Neural progenitor cell (in vitro differentiated cells): ENCODE data around the gene CHERP. TPM values are rescaled to one million over a fixed set of nuclear protein-coding genes. Genes with fewer than 3 reads are reported as not detected.

Experiments
- DNase-seq: peaks from one replicate; pipeline ENCODE4 v3.0.0-alpha.2; 2016; ENCODE audit warnings: low spot score
- H2AFZ ChIP-seq: fragments of 200-600 bp; sonication (generic); replicated peaks from 2 replicates; pipeline ENCODE4 v1.6.1; 2016; ENCODE audit warnings: antibody characterized with exemption
- H3F3A ChIP-seq: fragments of 200-600 bp; sonication (generic); 2 replicates; pipeline ENCODE4 v1.6.1; 2016; ENCODE audit warnings: antibody characterized with exemption, low read depth
- H3K27ac ChIP-seq: fragments of 200-600 bp; sonication (generic); 2 replicates; pipeline ENCODE4 v1.5.1; 2016; ENCODE audit warnings: mild to moderate bottlenecking
- H3K27me3 ChIP-seq: fragments of 200-600 bp; sonication (generic); 2 replicates; pipeline ENCODE4 v1.6.1; 2016; ENCODE audit warnings: mild to moderate bottlenecking, moderate library complexity
- H3K36me3 ChIP-seq: fragments of 200-600 bp; sonication (generic); 2 replicates; pipeline ENCODE4 v1.5.1; 2016
- H3K4me1 ChIP-seq: fragments of 200-600 bp; sonication (generic); 2 replicates; pipeline ENCODE4 v1.6.1; 2016; ENCODE audit warnings: mixed run types
- H3K4me2 ChIP-seq: fragments of 200-600 bp; sonication (generic); 2 replicates; pipeline ENCODE4 v1.6.1; 2016
- H3K4me3 ChIP-seq: fragments of 200-600 bp; sonication (generic); 2 replicates; pipeline ENCODE4 v1.5.1; 2016
- H3K79me2 ChIP-seq: fragments of 200-600 bp; sonication (generic); 2 replicates; pipeline ENCODE4 v1.6.1; 2016; ENCODE audit warnings: low read depth
- H3K9ac ChIP-seq: fragments of 200-600 bp; sonication (generic); 2 replicates; pipeline ENCODE4 v1.6.1; 2016
- H3K9me3 ChIP-seq: fragments of 200-600 bp; sonication (generic); 2 replicates; pipeline ENCODE4 v1.5.1; 2016; ENCODE audit warnings: low read depth
- H4K20me1 ChIP-seq: fragments of 200-600 bp; sonication (generic); 2 replicates; pipeline ENCODE4 v1.6.1; 2016; ENCODE audit warnings: low read depth
- H3K27ac Mint-ChIP-seq: 3 replicates; pipeline ENCODE4 v1.8.0; 2021; ENCODE audit warnings: mixed read lengths
- H3K27me3 Mint-ChIP-seq: 2 replicates; pipeline ENCODE4 v1.8.0; 2022; ENCODE audit warnings: low read depth, mild to moderate bottlenecking, inconsistent platforms, moderate library complexity, mixed read lengths; ENCODE audit not compliant: insufficient read depth
- H3K36me3 Mint-ChIP-seq: 3 replicates; pipeline ENCODE4 v1.8.0; 2021; ENCODE audit warnings: mixed read lengths
- H3K4me1 Mint-ChIP-seq: 3 replicates; pipeline ENCODE4 v1.8.0; 2021; ENCODE audit warnings: mixed read lengths
- H3K4me3 Mint-ChIP-seq: 3 replicates; pipeline ENCODE4 v1.8.0; 2021; ENCODE audit warnings: mild to moderate bottlenecking, moderate library complexity, mixed read lengths
- H3K9me3 Mint-ChIP-seq: 3 replicates; pipeline ENCODE4 v1.8.0; 2020; ENCODE audit warnings: mixed read lengths
- CTCF ChIP-seq: fragments of 200-600 bp; sonication (generic); IDR thresholded peaks from 2 replicates; pipeline ENCODE4 v1.5.1; 2017; ENCODE audit warnings: antibody characterized with exemption, mild to moderate bottlenecking
- EZH2 ChIP-seq: fragments of 200-600 bp; sonication (generic); IDR thresholded peaks from 2 replicates; pipeline ENCODE4 v1.6.1; 2017; ENCODE audit warnings: antibody characterized with exemption, mild to moderate bottlenecking, moderate library complexity
- EZH2phosphoT487 ChIP-seq: fragments of 200-600 bp; sonication (generic); IDR thresholded peaks from 2 replicates; pipeline ENCODE4 v1.6.1; 2017; ENCODE audit warnings: antibody characterized with exemption
- total RNA-seq: library from RNA; depleted of rRNA; stranded (reverse); fragments of >200 nt; gene quantifications from 2 replicates; pipeline ENCODE4 v1.2.3, GENCODE V29; 2015; ENCODE audit warnings: low replicate concordance

The CHERP gene
- total RNA-seq, 1 donor from 2014 or later: 5.5 TPM

- no peak overlapping the region for H3K4me3 Mint-ChIP-seq
- no peaks in the 10 kb centered on the region for H3K27me3 ChIP-seq
- peaks cover 2% of the 10 kb centered on the region for H3K27me3 Mint-ChIP-seq
- H3K27ac Mint-ChIP-seq: no peak overlapping the region
- H3K9me3 Mint-ChIP-seq: no peaks in the 10 kb centered on the region
- no peak overlapping the region for H3K4me2 ChIP-seq
- no peak overlapping the region for H3K27ac ChIP-seq
- H2AFZ ChIP-seq: no peak overlapping the region
- peaks cover 56% of the 10 kb centered on the region for H3K79me2 ChIP-seq
- no peaks in the 10 kb centered on the region for H3F3A ChIP-seq
- no peak overlapping the region for H3K4me3 ChIP-seq
- H3K4me1 Mint-ChIP-seq: peaks cover 8% of the 10 kb centered on the region
- no peaks in the 10 kb centered on the region for H3K4me1 ChIP-seq
- H3K36me3 Mint-ChIP-seq: peaks cover 35% of the 10 kb centered on the region
- peaks cover 54% of the 10 kb centered on the region for H4K20me1 ChIP-seq
- no peak for TF ChIP-seq EZH2phosphoT487
- TF ChIP-seq CTCF: no peak
- TF ChIP-seq EZH2: no peak
- H3K36me3 ChIP-seq: no peaks in the 10 kb centered on the region
- no peak overlapping the region for H3K9ac ChIP-seq
- no peak for DNase-seq
- no peaks in the 10 kb centered on the region for H3K9me3 ChIP-seq
Measured at GRCh38 chr19:16536130-16536529, 6.1 kb downstream of the CHERP start.

- no peak overlapping the region for H3K4me2 ChIP-seq
- no peaks in the 10 kb centered on the region for H3K9me3 ChIP-seq
- peaks cover 49% of the 10 kb centered on the region for H3K79me2 ChIP-seq
- no peak overlapping the region for H3K9ac ChIP-seq
- Mint-ChIP-seq H3K9me3 (no peaks in the 10 kb centered on the region), H3K27ac (no peak overlapping the region), H3K4me1 (peaks cover 5% of the 10 kb centered on the region), H3K27me3 (peaks cover 2% of the 10 kb centered on the region), H3K4me3 (no peak overlapping the region), H3K36me3 (peaks cover 34% of the 10 kb centered on the region)
- H3K4me1 ChIP-seq: no peaks in the 10 kb centered on the region
- TF ChIP-seq EZH2phosphoT487 (no peak), CTCF (no peak)
- no peaks in the 10 kb centered on the region for H3F3A ChIP-seq
- peaks cover 46% of the 10 kb centered on the region for H4K20me1 ChIP-seq
- no peak overlapping the region for H2AFZ ChIP-seq
- no peak overlapping the region for H3K4me3 ChIP-seq
- no peaks in the 10 kb centered on the region for H3K36me3 ChIP-seq
- H3K27me3 ChIP-seq: no peaks in the 10 kb centered on the region
- no peak for DNase-seq
- no peak overlapping the region for H3K27ac ChIP-seq
Measured at GRCh38 chr19:16535381-16535780, 6.9 kb downstream of the CHERP start.

- Histone ChIP-seq H3K4me2 (no peak overlapping the region), H3K27me3 (no peaks in the 10 kb centered on the region), H3K27ac (no peak overlapping the region), H3K4me3 (no peak overlapping the region), H3K79me2 (peaks cover 22% of the 10 kb centered on the region), H4K20me1 (peaks cover 32% of the 10 kb centered on the region), H3K9me3 (no peaks in the 10 kb centered on the region), H2AFZ (no peak overlapping the region), H3K4me1 (no peaks in the 10 kb centered on the region), H3K36me3 (no peaks in the 10 kb centered on the region), H3K9ac (no peak overlapping the region), H3F3A (no peaks in the 10 kb centered on the region)
- H3K9me3 Mint-ChIP-seq: no peaks in the 10 kb centered on the region
- peaks cover 2% of the 10 kb centered on the region for H3K27me3 Mint-ChIP-seq
- no peaks in the 10 kb centered on the region for H3K4me1 Mint-ChIP-seq
- no peak for DNase-seq
- H3K27ac Mint-ChIP-seq: no peak overlapping the region
- H3K36me3 Mint-ChIP-seq: peaks cover 24% of the 10 kb centered on the region
- H3K4me3 Mint-ChIP-seq: no peak overlapping the region
- TF ChIP-seq EZH2phosphoT487 (no peak), CTCF (no peak), EZH2 (no peak)
Measured at GRCh38 chr19:16532440-16533234, 9.6 kb downstream of the CHERP start.
